Activated naive CD4-positive, alpha-beta T cell treated with anti-CD3 and anti-CD28 coated beads, Interleukin-2, amount 50 U/mL, for 24 hours (primary cell): ENCODE data around the gene PDE9A.
A peak's percentile ranks its signal among the peaks of the same experiment; 100 is the strongest.
"Not testable (repeated sequence)": the region's sequence is repeated elsewhere in the genome, so short reads cannot be mapped to it uniquely, and the experiment has no call there.

ENCODE experiments used
- H3K27ac Mint-ChIP-seq: one replicate; pipeline ENCODE4 v1.8.0; 2021; ENCODE audit warnings: mild to moderate bottlenecking, mixed read lengths
- H3K27me3 Mint-ChIP-seq: one replicate; pipeline ENCODE4 v1.8.0; 2021; ENCODE audit warnings: mixed read lengths
- H3K36me3 Mint-ChIP-seq: one replicate; pipeline ENCODE4 v1.8.0; 2021; ENCODE audit warnings: mixed read lengths
- H3K4me1 Mint-ChIP-seq: one replicate; pipeline ENCODE4 v1.8.0; 2021; ENCODE audit warnings: mixed read lengths
- H3K4me3 Mint-ChIP-seq: one replicate; pipeline ENCODE4 v1.8.0; 2021; ENCODE audit warnings: mild to moderate bottlenecking, mixed read lengths
- H3K9me3 Mint-ChIP-seq: one replicate; pipeline ENCODE4 v1.8.0; 2021; ENCODE audit warnings: mixed read lengths

The PDE9A gene

DNA sequence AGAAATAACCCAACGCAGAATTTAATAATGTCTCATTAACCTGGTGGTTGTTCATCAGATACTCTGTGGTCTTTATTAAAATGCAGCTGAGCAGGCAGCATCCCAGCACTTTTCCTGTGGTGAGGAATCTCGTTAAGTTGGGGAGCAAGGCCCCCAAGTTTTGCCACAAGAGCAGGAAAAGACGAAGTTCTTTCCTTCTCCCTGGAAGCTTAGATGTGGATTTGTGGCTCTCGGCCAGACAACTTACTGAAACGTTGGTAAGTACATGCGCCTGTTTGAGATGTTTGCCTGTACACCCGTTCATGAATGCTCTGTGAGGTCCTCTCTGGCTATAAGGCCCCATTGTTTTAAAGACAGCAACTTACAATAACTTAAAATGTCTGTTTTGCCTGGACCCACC is 34.3 kb upstream of the PDE9A start:
- Mint-ChIP-seq H3K27me3 (no peaks in the 10 kb centered on the region), H3K9me3 (no peaks in the 10 kb centered on the region), H3K36me3 (no peaks in the 10 kb centered on the region), H3K27ac (peak overlapping the region; percentile 36), H3K4me3 (no peak overlapping the region), H3K4me1 (no peaks in the 10 kb centered on the region)

DNA sequence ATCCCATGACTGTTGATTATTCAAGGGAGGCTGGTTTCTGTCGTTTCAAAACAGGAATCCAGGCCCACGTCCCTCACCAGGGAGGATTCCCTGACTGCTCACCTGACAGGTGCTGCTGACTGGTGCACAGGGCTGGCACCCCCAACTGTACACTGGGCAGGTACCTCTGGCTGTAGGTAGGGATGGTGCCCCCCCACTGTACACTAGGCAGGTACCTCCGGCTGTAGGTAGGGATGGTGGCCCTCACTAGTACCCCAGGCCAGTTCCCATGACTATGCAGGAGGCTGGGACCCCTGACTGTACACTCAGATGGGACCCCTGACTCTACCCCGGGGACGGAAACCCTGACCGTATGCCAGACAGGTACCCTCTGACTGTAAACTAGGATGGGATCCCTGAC is 33.6 kb upstream of the PDE9A start:
- Mint-ChIP-seq H3K27me3 (no peaks in the 10 kb centered on the region), H3K4me1 (no peaks in the 10 kb centered on the region)

DNA sequence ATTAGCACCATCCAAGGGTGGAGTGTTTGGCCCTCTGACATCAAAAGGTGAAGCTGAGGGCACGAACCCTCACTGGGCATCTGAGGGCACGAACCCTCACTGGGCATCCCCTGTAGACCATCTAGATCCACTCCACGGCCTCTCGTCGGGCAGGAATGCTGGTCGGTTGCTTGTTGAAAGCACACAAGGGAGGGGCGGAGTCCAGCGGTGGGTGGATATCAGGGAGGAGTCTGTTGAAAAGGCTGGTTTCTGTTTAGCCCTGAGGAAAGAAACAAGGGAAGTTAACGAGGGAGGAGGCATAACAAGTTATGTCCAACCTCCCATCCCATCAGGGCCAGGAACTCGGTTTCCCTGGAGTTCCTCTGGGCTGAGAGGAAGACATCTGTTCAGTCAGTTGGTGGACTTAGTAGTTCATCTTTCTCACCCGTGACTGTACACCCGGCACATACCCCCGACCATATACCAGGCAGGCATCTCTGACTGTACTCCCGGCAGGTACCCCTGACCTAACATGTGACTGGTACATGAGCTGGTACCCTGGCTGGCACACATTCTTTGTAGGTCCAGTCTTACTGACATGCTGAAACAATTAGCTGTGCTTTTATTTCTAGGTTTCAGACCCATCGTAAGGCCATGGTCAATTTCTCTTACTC is 32.1 kb upstream of the PDE9A start:
- Mint-ChIP-seq H3K36me3 (no peaks in the 10 kb centered on the region), H3K27me3 (no peaks in the 10 kb centered on the region), H3K4me1 (no peaks in the 10 kb centered on the region), H3K4me3 (no peak overlapping the region), H3K27ac (no peak overlapping the region), H3K9me3 (no peaks in the 10 kb centered on the region)

More for the DNA sequence above, 33.6 kb upstream of the PDE9A start:
- Mint-ChIP-seq H3K4me3 (no peak overlapping the region), H3K27ac (no peak overlapping the region), H3K9me3 (no peaks in the 10 kb centered on the region), H3K36me3 (no peaks in the 10 kb centered on the region)

DNA sequence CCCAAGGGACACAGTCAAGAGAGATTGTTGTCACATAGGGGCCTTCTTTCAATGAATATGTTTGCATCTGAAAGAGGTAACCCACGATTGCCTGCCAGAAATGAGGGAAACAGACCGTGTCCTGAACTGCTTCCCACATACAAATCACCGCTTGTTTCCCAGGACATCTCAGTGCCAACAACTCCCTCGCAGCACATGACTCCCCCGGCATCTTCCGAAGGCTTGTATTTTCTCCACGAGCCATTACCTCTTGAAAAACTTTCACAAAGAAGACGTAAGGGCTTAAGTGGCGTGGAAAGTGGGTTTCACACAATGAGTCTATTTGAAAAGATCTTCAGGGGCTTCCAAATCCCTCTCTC is 31.6 kb upstream of the PDE9A start:
- Mint-ChIP-seq H3K36me3 (no peaks in the 10 kb centered on the region), H3K27ac (no peak overlapping the region), H3K4me1 (no peaks in the 10 kb centered on the region), H3K27me3 (no peaks in the 10 kb centered on the region), H3K9me3 (no peaks in the 10 kb centered on the region), H3K4me3 (no peak overlapping the region)

DNA sequence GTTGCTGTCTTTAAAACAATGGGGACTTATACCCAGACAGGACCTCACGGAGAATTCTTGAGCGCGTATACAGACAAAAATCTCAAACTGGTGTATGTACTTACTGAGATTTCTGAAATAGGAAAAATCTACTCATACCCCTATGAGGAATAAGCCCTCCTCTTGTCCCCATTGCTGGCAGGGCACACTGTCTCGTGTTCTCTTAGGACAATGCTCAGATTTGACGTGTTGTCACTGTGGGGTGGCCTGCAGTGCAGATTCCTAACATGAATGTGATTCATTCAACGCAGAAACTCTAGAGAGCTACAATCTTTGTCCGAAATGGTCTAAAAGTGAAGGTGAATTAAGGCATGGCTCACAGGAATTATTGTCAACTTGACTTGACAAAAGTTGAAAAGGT is 31.1 kb upstream of the PDE9A start:
- Mint-ChIP-seq H3K36me3 (no peaks in the 10 kb centered on the region), H3K27ac (no peak overlapping the region), H3K27me3 (no peaks in the 10 kb centered on the region), H3K9me3 (no peaks in the 10 kb centered on the region), H3K4me1 (no peaks in the 10 kb centered on the region), H3K4me3 (no peak overlapping the region)

DNA sequence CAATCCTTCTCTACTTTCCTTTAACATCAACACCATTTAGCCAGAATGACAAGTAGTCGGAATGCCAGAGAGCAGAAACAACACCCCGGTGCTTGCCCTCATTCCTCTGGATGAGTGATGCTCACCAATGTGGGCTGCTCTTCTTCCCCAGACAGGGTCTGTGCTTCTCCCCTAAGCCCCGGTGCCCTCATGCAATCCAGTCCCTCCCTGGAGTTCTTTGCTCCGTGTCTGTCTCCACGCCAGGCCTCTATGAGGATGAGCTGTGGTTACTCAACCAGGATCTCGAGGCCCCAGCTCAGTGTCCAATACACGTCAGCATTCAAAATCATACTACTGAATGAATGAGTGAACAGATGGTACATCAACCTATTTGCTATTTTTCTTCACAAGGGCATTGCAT is 29.7 kb upstream of the PDE9A start:
- Mint-ChIP-seq H3K4me1 (no peaks in the 10 kb centered on the region), H3K36me3 (no peaks in the 10 kb centered on the region), H3K27me3 (no peaks in the 10 kb centered on the region), H3K4me3 (no peak overlapping the region), H3K9me3 (no peaks in the 10 kb centered on the region), H3K27ac (no peak overlapping the region)

DNA sequence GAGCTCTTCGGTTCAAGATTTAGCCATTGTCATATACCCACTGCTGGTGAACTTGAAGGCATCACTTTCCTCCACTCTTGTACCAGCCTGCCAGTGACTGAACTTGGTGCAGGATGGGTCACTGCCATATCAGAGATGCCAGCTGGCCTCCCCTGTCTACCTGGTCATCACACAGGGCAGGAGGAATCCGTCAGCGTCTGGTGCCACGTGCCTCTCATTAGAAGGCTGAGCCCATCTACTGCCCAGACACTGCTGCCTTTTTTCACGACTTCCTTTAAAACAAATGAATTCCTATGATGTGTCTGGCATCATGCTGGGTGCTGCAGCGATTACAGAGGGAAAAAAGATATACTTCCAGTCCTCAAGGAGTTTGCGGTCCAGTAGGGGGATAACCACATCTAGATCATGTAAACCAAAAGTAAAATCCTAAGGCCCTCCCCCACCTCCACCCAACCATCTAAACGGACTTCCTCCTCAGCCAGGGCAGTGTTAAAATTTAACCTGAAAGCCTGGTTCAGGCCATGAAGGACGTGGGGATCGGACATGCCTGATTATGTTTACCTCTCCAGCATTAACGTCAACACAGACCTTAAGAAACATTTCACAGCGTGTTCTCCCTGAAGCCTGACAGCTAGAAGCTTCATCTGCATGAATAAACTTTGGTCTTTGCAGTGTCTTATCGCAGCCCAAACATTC is 29.2 kb upstream of the PDE9A start:
- Mint-ChIP-seq H3K27me3 (no peaks in the 10 kb centered on the region), H3K27ac (no peak overlapping the region)

DNA sequence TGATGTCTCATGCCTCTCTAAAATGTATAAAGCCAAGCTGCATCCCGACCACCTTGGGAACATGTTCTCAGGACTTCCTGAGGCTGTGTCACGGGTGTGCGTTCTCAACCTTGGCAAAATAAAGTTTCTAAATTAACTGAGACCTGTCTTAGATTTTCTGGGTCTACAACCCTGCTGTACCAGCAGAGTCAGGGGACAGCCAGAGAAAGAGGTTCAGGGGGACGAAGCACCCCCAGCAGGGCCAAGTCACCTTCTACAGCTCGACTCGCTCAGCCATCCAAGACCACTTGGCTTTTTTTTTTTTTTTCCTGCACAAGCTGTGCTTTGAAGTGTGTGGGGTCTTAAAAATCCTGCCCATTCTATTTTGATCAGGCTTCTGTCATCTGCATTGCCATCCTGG is 28.5 kb upstream of the PDE9A start:
- Mint-ChIP-seq H3K36me3 (no peaks in the 10 kb centered on the region), H3K4me3 (no peak overlapping the region), H3K27me3 (no peaks in the 10 kb centered on the region), H3K4me1 (no peaks in the 10 kb centered on the region), H3K9me3 (no peaks in the 10 kb centered on the region), H3K27ac (no peak overlapping the region)

More for the DNA sequence above, 29.2 kb upstream of the PDE9A start:
- Mint-ChIP-seq H3K36me3 (no peaks in the 10 kb centered on the region), H3K9me3 (no peaks in the 10 kb centered on the region), H3K4me1 (no peaks in the 10 kb centered on the region), H3K4me3 (no peak overlapping the region)

DNA sequence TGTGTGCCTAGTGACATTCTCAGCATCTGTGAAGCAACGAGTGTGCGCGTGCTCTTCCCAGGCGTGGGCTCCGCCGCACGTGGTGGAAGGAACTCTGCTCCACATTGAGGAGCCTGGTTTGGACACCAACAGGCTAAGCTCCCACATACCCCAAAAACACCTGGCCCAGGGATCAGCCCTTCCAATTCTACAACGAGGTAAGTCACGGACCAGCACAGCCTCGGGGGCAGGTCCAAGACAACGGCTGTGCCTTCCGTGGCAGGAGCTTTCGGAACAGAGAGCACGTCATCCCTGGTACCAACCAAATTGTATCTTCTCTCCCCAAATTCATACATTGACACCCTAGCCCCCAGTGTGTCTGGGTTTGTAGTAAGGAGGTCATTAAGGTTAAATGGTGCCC is 27.2 kb upstream of the PDE9A start:
- Mint-ChIP-seq H3K27me3 (no peaks in the 10 kb centered on the region), H3K9me3 (no peaks in the 10 kb centered on the region), H3K36me3 (no peaks in the 10 kb centered on the region)

DNA sequence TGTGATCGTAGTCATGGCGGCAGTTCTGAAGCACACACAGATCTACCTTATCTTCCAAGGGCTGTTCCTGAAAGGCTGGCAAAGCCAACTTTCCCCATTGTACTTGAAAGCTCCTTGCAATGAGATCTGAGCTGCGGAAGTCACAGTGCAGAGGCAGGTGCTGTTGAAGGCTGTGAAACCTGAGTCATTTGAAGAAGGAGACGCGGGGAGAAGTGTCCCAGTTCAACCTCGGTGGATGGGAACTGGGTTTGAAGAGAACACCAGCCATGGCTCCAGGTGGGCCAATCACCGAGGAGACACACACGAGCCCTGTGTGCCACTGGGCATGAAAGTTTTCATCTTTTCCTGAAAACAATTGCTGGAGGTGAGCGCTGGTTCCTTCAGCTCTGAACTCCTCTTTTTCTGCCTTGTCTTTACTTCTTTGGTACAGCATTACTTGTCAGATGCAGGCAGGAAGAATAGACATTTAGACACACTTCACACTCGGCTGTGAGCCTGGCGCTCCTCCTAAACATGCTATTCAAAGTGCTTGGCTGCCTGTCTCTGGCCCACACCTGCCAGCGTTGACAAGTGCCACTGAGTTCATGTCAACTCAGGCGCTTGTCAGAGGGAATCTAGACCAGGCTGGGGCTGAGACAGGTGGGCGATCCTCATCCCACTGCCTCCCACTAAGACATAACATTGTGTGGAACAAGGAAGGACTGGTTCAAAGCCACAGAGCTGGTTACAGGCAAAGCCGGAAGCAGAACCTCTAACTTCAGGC is 25.7 kb upstream of the PDE9A start:
- Mint-ChIP-seq H3K4me1 (no peaks in the 10 kb centered on the region), H3K36me3 (no peaks in the 10 kb centered on the region), H3K27me3 (no peaks in the 10 kb centered on the region), H3K9me3 (no peaks in the 10 kb centered on the region), H3K27ac (no peak overlapping the region), H3K4me3 (no peak overlapping the region)

More for the DNA sequence above, 27.2 kb upstream of the PDE9A start:
- no peaks in the 10 kb centered on the region for H3K4me1 Mint-ChIP-seq
- H3K4me3 Mint-ChIP-seq, result no peak overlapping the region
- H3K27ac Mint-ChIP-seq, result no peak overlapping the region

DNA sequence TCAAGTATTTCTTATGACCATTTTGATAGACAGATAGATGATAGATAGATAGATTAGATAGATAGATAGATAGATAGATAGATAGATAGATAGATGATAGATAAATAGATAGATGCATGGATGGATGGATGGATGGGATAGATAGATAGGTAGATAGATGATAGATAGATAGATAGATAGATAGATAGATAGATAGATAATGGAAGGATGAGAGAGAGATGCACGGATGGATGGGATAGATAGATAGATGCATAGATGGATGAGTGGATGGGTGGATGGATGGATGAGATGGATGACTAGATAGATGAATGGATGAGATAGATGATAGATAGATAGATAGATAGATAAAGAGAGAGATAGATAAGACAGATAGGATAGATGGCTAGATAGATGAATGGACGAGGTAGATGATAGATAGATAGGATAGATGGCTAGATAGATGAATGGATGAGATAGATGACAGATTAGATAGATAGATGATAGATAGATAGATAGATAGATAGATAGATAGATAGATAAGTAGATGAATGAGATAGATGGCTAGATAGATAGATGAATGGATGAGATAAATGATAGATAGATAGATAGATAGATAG is 24.9 kb upstream of the PDE9A start:
- not testable (repeated sequence) for H3K4me3 Mint-ChIP-seq, H3K9me3 Mint-ChIP-seq, H3K27me3 Mint-ChIP-seq, H3K27ac Mint-ChIP-seq, H3K36me3 Mint-ChIP-seq, H3K4me1 Mint-ChIP-seq

DNA sequence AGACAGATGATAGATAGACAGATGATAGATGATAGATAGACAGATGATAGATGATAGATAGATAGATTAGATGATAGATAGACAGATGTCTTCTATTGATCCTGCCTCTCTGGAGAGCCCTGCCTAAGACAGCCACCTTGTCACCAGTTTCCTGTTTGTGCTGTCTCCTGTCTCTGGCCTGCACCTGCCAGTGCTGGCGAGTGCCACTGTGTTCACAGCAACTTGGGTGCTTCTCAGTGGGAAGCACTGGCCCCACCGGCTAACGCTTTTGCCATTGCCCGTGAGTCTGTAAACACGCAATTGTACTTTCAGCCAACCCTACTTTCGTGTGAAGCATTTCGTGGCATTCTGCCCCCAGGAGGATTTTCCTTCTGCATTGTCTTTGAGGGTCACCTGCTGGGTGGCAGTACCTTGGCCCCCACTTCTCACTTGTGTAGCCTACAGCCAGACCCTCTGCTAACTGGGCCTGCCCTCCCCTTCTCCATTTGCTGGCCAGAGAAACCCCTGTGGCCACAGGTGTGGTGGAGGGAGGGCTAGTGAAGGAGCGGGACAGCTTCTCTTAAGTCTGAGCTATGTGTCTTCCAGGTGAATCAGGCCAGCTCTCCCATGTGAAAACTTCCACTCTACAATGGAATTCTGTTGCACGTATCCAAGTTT is 23.4 kb upstream of the PDE9A start:
- no peak overlapping the region for H3K27ac Mint-ChIP-seq
- no peaks in the 10 kb centered on the region for H3K27me3 Mint-ChIP-seq
- H3K4me1 Mint-ChIP-seq, result no peaks in the 10 kb centered on the region
- H3K36me3 Mint-ChIP-seq, result no peaks in the 10 kb centered on the region
- no peak overlapping the region for H3K4me3 Mint-ChIP-seq
- H3K9me3 Mint-ChIP-seq, result no peaks in the 10 kb centered on the region

DNA sequence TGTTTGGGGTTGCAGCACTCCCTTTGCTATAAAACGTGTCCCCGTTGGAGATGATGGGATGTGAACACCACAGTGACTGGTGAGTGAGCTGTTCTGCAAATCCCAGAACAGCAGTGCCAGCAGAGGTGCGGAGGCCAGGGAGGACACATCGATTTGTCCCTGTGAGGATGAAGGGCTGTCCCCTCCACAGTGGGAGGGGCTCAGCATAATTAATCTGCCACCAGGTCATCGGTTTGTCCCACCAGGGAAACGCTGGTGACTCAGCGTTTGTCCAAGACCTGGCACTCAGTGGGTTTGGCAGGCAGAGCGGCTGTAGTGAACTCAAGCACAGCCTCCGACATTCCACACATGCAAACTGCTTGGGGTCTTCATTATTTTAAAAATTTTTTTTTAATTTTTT is 22.8 kb upstream of the PDE9A start:
- H3K9me3 Mint-ChIP-seq, result no peaks in the 10 kb centered on the region
- H3K36me3 Mint-ChIP-seq, result no peaks in the 10 kb centered on the region
- H3K27me3 Mint-ChIP-seq, result no peaks in the 10 kb centered on the region
- no peak overlapping the region for H3K27ac Mint-ChIP-seq
- no peak overlapping the region for H3K4me3 Mint-ChIP-seq
- H3K4me1 Mint-ChIP-seq, result no peaks in the 10 kb centered on the region

DNA sequence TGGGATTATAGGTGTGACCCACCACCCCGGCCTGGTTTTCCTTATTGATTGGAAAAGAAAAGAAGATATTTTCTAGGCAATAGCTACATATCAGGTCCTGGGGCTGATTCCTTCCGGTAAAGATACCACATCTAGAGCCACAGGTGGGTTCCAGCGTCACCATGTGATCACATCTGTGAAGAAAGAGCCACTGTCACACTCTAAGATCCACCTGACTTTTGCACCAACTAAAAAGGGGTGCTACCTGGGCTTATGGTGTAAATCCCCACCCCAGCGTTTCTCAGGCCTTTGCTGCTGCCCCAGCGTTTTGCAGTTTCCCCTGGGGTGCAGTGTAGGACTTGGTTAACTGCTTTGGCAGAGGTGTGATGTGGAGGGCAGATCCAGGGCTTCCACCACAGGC is 22.3 kb upstream of the PDE9A start:
- H3K27me3 Mint-ChIP-seq, result no peaks in the 10 kb centered on the region
- H3K27ac Mint-ChIP-seq, result no peak overlapping the region

DNA sequence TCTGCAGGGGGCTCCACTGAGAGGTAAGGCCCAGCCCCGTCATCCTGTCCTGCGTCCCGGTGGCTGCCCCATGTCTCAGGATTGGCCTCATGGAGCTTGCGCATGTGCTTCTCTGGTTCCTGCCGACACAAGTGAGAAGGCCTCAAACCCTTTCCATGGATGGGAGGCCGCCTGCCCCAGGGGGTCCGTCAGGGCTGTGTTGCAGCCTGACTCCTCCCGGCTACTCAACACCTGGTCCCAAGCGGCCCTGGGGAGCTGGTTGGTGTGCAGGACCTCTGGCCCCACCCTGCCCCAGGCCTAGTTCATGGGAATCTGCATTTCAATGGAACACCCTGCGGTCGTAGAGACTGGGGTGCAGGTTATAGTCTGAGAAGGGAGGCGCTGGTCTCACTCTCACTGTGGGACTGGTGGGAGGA is 21.1 kb upstream of the PDE9A start:
- Mint-ChIP-seq H3K4me3 (no peak overlapping the region), H3K9me3 (no peaks in the 10 kb centered on the region), H3K27me3 (no peaks in the 10 kb centered on the region), H3K4me1 (no peaks in the 10 kb centered on the region), H3K36me3 (no peaks in the 10 kb centered on the region), H3K27ac (no peak overlapping the region)

More for the DNA sequence above, 22.3 kb upstream of the PDE9A start:
- H3K4me1 Mint-ChIP-seq, result no peaks in the 10 kb centered on the region
- H3K4me3 Mint-ChIP-seq, result no peak overlapping the region
- no peaks in the 10 kb centered on the region for H3K9me3 Mint-ChIP-seq
- H3K36me3 Mint-ChIP-seq, result no peaks in the 10 kb centered on the region
